Ovary (tissue), 9 donors: ENCODE results near the gene PLPP7. TPM values are rescaled to one million over a fixed set of nuclear protein-coding genes. Genes with fewer than 3 reads are reported as not detected.

ENCODE experiments used
- DNase-seq, 5 donors: peaks; one replicate each; pipeline ENCODE4 v3.0.0-alpha.2; 2019 to 2020
- H3K27ac ChIP-seq, 2 donors: fragments of 200-600 bp; one replicate each; pipeline versions ENCODE4 v1.5.1 to v1.8.0; 2019 to 2022
- H3K27me3 ChIP-seq: fragments of 200-600 bp; one replicate; pipeline ENCODE4 v1.8.0; 2022
- H3K36me3 ChIP-seq: fragments of 200-600 bp; sonication (generic); one replicate; pipeline ENCODE4 v1.5.1; 2019
- H3K4me1 ChIP-seq: one replicate; pipeline ENCODE4 v1.8.1; 2013; ENCODE audit warnings: mild to moderate bottlenecking, moderate library complexity; ENCODE audit not compliant: insufficient read depth
- H3K4me3 ChIP-seq: fragments of 200-600 bp; sonication (generic); one replicate; pipeline ENCODE4 v1.5.1; 2017
- H3K9me3 ChIP-seq, 2 donors: fragments of 200-600 bp in 1 of 2; sonication (generic) in 1 of 2; one replicate each; pipeline versions ENCODE4 v1.5.1 to v1.8.1; 2013 to 2019; ENCODE audit warnings: mild to moderate bottlenecking in 1 of 2, moderate library complexity in 1 of 2
- EP300 ChIP-seq: sonication (generic); formaldehyde crosslinking; IDR thresholded peaks from one replicate; pipeline ENCODE4 v1.6.1; 2017; ENCODE audit warnings: antibody characterized with exemption
- POLR2A ChIP-seq: fragments of 450-650 bp; IDR thresholded peaks from one replicate; pipeline ENCODE4 v1.6.1; 2017; ENCODE audit warnings: antibody characterized with exemption, mild to moderate bottlenecking, moderate library complexity
- WGBS, 3 donors: extraction: QIAGEN DNeasy Blood & Tissue Kit in 1 of 3; methylation state at CpG; one replicate each; pipeline versions ENCODE4 v1.1.5 to v1.1.7; 2013 to 2017; 5-methylcytosine and 5-hydroxymethylcytosine counted together
- intact Hi-C, 4 donors: fragments of 100-400 bp; cut with DNase I; formaldehyde crosslinking; loops; one replicate each; pipeline versions ENCODE4 v1.11.0 to v1.15.1; 2022 to 2023
- polyA plus RNA-seq, 2 donors: library from polyadenylated mRNA; stranded (reverse); fragments of 200-250 nt in 1 of 2; fragments of 350-450 nt in 1 of 2; fragmentation: Illumina TruSeq in 1 of 2; extraction: RNeasy Lipid Tissue Mini Kit (QIAGEN cat#74804) in 1 of 2; gene quantifications; one replicate each; pipeline ENCODE4 v1.2.3, GENCODE V29; 2013 to 2014
- total RNA-seq, 7 donors: library from RNA; depleted of rRNA in 2 of 7; stranded (reverse); fragments of >200 nt in 2 of 7; fragmentation: NEBNext Ultra II Directional in 3 of 7; extraction: Animal tissue kit (Norgen Biotek cat#: 25700) in 3 of 7; gene quantifications; one replicate each; pipeline versions ENCODE4 v1.1.0 to v1.2.4, GENCODE V29; 2016 to 2023
- TF ChIP-seq, protein P1 (sequence below), 3 donors: fragments of 450-650 bp in 2 of 3; fragments of 200-600 bp in 1 of 3; IDR thresholded peaks; one replicate each; pipeline versions ENCODE4 v1.5.1 to v1.8.0; 2016 to 2022; ENCODE audit warnings: antibody characterized with exemption in 3 of 3, mild to moderate bottlenecking in 1 of 3
- donor health status: DM: no; HTN: no; CAD: no; lungs with moderate emphysema.
- donor health status: DM: no; HTN: no; CAD: no.
- donor health status: Bipolar disorder and iron deficiency.
- donor health status: DM: yes; HTN: yes; CAD: no.
- donor health status: DM: no; HTN: no; CAD: no.
- donor health status: DM: yes; HTN: yes; CAD: no.

PLPP7 gene
- total and polyA plus RNA-seq, 9 donors: 3.6 to 12.0 (median 11.0) TPM

DNA sequence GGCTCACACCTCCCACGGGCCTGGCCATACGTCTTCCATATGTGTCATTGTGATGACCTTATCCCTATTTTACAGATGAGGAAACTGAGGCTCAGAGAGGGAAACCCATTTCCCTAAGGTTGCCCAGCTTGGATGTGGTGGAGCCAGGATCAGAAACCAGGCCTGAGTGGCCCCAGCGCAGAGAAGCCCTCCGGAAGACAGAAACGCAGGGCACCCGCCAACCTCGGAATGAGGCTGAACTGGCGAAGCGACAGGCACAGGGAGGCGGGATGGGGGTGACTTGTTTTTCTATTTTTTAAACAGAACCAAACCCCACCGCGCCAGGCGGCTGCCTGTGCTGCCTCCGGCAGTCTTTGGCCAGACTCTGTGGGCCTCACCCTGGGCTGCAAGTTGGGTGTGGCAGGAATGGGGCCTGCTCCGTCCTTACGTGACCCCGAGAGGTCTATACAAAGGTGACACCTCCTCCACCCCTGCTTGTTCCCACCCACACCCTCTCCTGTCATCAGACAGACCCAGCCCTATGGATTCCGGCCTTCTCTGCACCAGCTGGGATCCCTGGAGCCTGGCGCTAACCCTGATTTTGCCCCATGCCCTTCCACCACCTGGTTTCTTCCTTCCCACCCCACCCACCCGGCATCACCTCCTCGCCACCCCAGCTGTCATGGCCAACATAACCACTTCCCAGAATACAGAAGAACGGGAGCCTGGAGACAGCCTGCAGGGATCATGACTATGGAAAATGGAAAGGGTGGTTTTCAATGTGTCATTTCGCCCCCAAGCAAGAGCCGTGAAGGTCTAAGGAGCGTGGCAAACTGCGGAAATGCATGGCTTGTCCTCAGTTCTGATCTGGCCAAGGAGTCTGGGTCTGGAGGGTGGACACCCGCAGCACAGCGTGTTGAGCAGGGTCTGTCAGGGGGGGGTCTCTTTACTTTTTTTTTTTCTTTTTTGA is 23.6 kb downstream of the PLPP7 start:
- intact Hi-C loops: no loop called here
- TF ChIP-seq EP300 (no peak), POLR2A (no peak)
- TF ChIP-seq, protein P1, sequence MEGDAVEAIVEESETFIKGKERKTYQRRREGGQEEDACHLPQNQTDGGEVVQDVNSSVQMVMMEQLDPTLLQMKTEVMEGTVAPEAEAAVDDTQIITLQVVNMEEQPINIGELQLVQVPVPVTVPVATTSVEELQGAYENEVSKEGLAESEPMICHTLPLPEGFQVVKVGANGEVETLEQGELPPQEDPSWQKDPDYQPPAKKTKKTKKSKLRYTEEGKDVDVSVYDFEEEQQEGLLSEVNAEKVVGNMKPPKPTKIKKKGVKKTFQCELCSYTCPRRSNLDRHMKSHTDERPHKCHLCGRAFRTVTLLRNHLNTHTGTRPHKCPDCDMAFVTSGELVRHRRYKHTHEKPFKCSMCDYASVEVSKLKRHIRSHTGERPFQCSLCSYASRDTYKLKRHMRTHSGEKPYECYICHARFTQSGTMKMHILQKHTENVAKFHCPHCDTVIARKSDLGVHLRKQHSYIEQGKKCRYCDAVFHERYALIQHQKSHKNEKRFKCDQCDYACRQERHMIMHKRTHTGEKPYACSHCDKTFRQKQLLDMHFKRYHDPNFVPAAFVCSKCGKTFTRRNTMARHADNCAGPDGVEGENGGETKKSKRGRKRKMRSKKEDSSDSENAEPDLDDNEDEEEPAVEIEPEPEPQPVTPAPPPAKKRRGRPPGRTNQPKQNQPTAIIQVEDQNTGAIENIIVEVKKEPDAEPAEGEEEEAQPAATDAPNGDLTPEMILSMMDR (IDR thresholded peaks at IDR 0.05): no peak
- H3K4me3 ChIP-seq: no peak overlapping the region
- H3K36me3 ChIP-seq: no peaks in the 10 kb centered on the region
- H3K27me3 ChIP-seq: no peaks in the 10 kb centered on the region
- H3K9me3 ChIP-seq: no peaks in the 10 kb centered on the region
- no peak for DNase-seq
- 84 to 91% (median 86%) methylated on average over 28 of the region's 28 CpGs for WGBS, 3 donors
- H3K27ac ChIP-seq: no peak overlapping the region
- no peaks in the 10 kb centered on the region for H3K4me1 ChIP-seq

DNA sequence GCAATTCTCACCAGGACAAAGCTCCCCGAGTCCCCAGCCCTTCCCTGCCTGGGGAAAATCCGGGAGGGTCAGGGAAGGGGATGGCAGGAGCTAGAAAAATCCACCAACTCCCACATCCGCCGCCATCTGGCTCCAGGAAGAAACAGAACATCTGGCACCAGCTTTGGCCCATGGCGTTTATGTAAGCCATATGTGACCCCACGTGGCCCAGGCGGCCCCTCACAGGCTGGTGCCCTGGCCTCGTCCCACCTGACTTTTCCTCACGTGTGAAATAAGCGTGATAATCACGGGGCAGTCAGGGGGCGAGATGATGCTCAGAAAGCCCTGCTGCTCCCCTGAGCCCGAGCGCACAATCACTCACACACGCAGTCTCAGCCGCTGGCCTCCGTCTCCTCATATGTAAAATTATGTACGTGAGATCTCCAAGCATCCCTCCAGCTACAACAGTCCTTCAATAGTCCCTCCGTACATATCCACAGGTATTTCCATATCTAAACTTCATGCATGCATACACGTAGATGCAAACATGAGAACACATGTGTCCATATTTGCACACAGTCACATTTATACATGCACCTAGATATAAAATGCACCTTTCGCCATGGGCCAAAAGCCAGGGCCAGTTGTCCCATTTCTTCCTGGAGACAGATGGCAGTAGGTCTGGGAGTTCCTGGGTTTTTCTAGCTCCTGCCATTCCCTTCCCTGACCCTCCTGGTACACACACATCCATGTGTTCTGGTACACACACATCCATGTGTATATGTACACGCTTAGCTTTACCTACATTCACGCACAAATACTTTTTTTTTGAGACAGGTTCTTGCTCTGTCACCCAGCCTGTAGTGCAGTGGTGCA is 28.9 kb downstream of the PLPP7 start:
- Histone ChIP-seq H3K36me3 (no peaks in the 10 kb centered on the region), H3K9me3 (no peaks in the 10 kb centered on the region), H3K4me3 (no peak overlapping the region), H3K27me3 (no peaks in the 10 kb centered on the region), H3K4me1 (peaks cover 2% of the 10 kb centered on the region), H3K27ac (no peak overlapping the region)
- TF ChIP-seq, protein P1 (IDR thresholded peaks at IDR 0.05): no peak
- TF ChIP-seq POLR2A (no peak), EP300 (no peak)
- intact Hi-C loops: no loop called here
- WGBS, 3 donors: 39 to 50% (median 45%) methylated on average over 23 of the region's 23 CpGs
- no peak for DNase-seq

DNA sequence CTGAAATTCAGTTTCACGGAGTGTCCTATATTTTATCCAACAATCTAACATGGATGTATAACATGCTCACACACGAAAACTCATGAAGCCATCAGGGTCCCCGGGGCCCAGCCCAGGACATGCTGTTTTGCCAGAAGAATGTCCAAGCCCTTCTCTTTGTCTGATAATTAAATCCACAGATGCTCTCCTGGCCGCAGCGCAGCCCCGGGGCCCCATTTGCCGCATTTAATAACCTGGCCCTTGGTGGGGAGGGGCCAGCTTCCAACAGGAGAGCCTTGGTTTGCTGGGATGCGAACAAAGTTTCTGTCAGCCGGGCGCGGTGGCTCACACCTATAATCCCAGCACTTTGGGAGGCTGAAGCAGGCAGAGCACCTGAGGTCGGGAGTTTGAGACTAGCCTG is 30.0 kb downstream of the PLPP7 start:
- TF ChIP-seq EP300: no peak
- TF ChIP-seq, protein P1 (IDR thresholded peaks at IDR 0.05): no peak
- no peak for TF ChIP-seq POLR2A
- intact Hi-C loops: no loop called here
- WGBS, 3 donors: 82 to 91% (median 88%) methylated on average over 12 of the region's 12 CpGs
- H3K27ac ChIP-seq: no peak overlapping the region
- no peak overlapping the region for H3K4me3 ChIP-seq
- no peaks in the 10 kb centered on the region for H3K27me3 ChIP-seq
- no peaks in the 10 kb centered on the region for H3K9me3 ChIP-seq
- H3K36me3 ChIP-seq: no peaks in the 10 kb centered on the region
- no peak for DNase-seq
- H3K4me1 ChIP-seq: peaks cover 2% of the 10 kb centered on the region

DNA sequence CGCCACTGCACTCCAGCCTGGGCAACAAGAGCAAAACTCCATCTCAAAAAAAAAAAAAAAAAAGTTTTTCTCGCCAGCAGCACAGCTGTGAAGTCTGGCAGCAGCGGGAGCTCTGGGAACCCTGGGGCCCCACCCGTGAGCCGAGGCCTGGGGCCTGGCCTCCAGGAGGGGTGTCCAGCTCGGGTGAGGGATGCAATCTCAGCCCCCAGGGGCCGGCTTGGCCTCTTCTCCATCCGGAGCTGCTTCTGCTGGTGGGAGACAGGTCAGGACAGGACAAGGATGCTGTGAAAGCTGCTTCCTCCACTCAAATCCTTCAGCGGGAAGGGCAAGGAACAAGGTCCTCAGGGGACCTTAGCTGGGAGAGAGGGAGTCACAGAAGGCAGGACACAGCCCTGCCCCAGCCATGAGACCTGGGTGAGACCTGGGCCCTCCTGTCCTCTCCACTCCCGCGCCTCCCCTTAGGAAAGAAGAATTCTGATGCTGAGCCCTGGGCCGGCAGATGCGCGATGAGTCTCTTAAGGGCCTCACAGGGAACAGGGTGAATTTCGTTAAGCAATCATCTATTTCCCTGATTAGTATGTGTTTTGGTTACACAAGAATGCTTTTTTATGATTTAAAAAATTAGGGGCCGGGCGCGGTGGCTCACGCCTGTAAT is 30.6 kb downstream of the PLPP7 start:
- Histone ChIP-seq H3K9me3 (no peaks in the 10 kb centered on the region), H3K36me3 (no peaks in the 10 kb centered on the region), H3K27me3 (no peaks in the 10 kb centered on the region), H3K4me1 (peaks cover 2% of the 10 kb centered on the region), H3K27ac (no peak overlapping the region), H3K4me3 (no peak overlapping the region)
- DNase-seq: no peak
- 24 to 49% (median 33%) methylated on average over 19 of the region's 19 CpGs for WGBS, 3 donors
- no peak for TF ChIP-seq EP300
- TF ChIP-seq, protein P1 (IDR thresholded peaks at IDR 0.05): no peak
- no peak for TF ChIP-seq POLR2A
- intact Hi-C loops: no loop called here
